NCI-H2171 treated with DMSO at 0.1 percent for 48 hours (cell line): ENCODE results near the gene HSPH1.
"Not testable (repeated sequence)": the region's sequence is repeated elsewhere in the genome, so short reads cannot be mapped to it uniquely, and the experiment has no call there.

Experiments used
- DNase-seq: peaks from one replicate; lab custom pipeline; 2025; lab: John Stamatoyannopoulos, UW

The HSPH1 gene

GRCh38 chr13:31131470-31131961, 30.2 kb downstream of the HSPH1 start:
- no peak for DNase-seq

- DNase-seq, result no peak
Measured at GRCh38 chr13:31129419-31129818, 32.3 kb downstream of the HSPH1 start.

GRCh38 chr13:31124204-31124603, 37.5 kb downstream of the HSPH1 start:
- DNase-seq, result no peak

- no peak for DNase-seq
Measured at GRCh38 chr13:31122544-31123260, 39.0 kb downstream of the HSPH1 start.

DNA sequence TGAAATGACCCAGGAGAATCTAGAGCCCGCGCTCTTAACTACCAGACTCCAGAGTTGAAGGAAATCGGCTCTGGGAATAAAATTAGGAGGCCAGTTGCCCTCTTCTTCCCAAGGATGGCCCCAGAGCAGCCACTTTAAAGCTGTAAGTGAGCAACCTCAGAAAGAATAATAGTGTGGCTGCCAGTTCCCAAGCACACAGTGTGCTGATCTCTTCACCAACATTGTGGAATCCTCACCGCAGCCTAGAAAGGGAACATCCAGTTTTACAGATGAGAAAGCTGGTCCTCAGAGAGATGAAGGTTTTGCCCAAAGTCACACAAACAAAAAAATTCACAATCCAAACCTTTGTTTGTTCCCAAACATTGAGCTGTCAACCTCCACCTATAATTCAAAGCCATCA, 39.6 kb downstream of the HSPH1 start:
- no peak for DNase-seq

GRCh38 chr13:31121379-31122140, 40.1 kb downstream of the HSPH1 start:
- DNase-seq, result no peak

GRCh38 chr13:31119966-31120700, 41.6 kb downstream of the HSPH1 start:
- no peak for DNase-seq

DNA sequence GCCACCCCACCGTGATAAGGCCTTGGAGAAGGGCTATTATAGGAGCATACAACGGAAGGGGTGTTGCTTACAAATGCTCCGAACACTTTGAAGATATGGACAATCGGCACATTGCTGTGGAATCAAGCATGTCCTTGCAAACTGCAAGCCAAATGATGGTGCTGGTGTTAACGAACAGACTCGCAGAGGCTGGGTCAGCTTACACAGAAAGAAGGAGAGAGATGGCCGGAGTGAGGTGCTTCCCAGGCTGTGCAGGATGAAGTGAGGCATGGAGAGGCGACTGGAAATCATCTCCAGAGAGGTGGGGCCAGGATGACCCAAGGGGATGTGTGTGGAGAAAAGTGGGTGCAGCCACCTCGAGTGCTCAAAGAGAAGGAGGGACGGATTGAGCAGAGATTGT, 42.2 kb downstream of the HSPH1 start:
- no peak for DNase-seq

GRCh38 chr13:31116224-31116623, 45.5 kb downstream of the HSPH1 start:
- no peak for DNase-seq

- DNase-seq, result no peak
Measured at GRCh38 chr13:31115616-31116015, 46.1 kb downstream of the HSPH1 start.

- DNase-seq, result no peak
Measured at GRCh38 chr13:31114641-31115040, 47.1 kb downstream of the HSPH1 start.

DNA sequence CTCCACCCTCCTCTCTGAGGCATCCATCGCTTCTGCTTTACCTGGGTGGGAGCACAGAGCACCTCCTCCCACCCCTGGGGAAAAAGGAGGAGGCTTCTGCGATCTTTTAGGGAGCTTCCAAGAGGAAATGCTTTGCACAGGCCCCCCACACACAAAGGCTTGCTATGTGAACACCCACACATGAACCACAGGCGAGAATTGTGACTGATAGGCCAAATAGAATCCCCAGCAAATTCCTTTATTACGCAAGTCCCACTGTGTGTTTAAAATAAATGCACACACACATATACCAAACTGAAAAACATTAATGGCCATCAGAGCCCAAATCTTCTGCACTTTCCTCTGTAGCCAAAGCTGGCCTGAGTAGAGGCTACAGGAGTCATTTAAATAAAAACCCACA, 50.6 kb downstream of the HSPH1 start:
- DNase-seq, result no peak

DNA sequence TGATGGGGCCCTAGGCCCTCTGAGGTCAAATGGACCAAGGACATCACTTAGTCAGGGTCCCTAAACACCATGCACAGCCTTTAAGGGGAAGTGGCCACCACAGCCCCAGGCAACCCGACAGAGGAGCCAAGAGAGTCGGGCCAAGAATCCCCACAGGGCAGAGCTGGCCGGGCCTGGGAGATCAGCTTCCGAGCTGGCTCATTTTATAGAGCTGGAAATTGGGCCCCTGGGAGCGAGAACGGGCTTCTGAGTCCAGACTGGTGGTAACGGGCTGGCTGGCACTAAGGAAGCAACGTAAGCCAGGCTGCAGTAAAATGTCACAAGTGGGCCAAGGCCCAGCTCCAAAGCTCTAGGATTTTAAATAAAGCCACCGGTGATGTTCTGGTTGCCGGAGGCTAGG, 51.1 kb downstream of the HSPH1 start:
- no peak for DNase-seq

DNA sequence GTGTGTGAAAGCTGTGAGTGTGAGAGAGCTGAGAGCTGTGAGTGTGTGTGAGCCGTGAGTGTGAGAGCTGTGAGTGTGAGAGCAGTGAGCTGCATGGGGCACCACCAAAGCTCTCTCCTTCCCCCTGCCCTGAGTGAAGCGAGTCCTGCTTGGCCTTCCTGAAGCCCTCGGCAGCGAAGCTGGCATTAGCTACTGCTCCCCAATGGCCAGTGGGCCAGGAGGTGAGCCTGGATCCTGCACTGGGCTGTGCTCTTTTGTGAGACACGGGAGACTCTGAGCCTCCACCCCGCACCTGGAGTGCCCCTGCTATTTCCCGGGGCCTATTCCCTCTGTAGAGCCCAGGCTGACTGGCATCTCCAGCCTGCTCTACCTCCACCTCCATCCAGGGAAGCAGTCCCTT, 51.5 kb downstream of the HSPH1 start:
- DNase-seq, result no peak

- no peak for DNase-seq
Measured at GRCh38 chr13:31107109-31107508, 54.6 kb downstream of the HSPH1 start.

DNA sequence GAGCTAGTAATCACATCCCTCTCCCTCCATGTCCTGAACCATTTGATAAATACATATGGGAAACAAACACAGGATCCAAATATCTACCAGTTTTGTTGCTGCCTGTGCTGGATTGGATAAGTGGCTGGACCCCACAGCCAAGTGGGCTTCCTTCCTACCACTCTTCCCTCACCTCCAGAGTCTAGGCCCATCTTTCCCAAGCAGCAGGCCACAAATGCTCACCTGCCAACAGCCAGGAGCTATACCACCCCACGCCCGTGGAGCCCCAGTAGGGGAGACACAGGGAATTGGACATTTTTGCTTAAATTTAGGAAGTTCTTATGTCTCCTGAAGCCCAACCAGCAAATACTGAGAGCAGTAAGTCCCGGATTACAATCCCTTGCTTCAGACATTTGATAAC, 55.8 kb downstream of the HSPH1 start:
- DNase-seq, result no peak

DNA sequence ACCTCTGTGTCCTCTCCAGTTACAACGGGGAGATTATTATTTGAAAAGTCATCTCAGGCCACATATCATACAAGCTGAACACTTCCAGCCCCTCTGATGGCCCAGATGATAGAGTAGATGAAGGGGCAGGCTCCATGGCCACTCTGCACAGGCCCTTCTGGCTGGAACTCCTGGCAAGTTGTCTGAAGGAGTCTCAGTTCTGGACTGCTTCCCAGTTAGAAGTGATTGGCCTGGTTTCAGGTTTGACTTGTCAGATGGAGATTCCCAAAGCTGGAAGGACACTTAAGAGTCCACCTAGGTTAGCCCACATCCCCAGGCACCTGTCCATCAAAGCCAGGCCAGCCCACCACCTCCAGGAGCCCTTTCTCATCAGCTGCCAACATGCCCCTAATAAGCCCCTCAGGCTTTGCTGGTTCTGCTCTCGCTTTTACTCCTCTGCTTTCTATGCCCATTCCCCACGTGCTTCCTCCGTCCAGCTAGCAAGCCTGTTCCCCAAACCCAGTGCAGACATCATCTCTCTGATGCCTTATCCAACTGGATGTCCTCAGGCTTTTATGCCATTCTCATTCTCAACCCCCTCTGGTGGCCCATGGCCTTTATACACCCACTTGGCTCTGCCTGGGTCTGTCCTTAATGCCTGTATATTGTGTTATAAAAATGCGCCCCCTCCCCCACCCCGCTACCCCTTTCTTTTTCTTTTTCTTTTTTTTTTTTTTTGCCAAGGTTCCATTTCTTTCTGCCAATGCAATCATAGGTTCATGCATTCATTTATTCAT, 56.5 kb downstream of the HSPH1 start:
- no peak for DNase-seq

- no peak for DNase-seq
Measured at GRCh38 chr13:31102905-31103304, 58.8 kb downstream of the HSPH1 start.

DNA sequence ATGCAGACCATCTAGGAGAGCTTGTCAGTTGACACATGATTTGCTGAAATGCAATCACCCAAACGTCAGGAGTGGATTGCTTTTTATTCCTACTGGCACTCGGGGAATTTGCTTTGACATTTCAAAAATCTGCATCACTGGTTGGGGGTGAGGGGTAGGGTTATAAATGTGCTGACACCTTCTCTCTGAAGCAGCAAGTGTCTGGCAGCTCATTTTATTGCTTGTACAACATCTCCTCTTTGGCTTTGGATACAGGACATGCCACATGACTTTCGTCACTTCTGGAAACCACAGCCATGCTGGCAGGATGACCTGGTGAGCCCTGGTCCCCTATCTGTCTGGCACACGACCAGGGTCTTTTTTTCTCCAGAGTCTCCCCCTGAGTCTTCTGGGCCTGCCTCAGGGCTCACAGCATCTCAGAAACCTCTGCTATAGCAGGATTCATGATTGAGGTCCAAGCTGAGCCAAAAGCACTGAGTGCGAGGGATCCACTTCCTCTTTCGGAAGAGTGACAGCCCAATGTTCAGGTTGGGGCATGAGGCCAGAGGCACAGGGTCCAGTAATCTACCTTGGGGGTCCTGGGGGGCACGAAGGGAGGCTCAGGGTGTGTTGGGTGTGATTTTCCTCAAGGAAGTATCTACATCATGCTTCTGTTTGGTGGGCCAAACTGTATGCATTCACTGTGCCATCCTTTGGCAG, 60.1 kb downstream of the HSPH1 start:
- no peak for DNase-seq

GRCh38 chr13:31100721-31101120, 61.0 kb downstream of the HSPH1 start:
- DNase-seq, result no peak

- DNase-seq, result not testable (repeated sequence)
Measured at GRCh38 chr13:31097911-31098434, 63.7 kb downstream of the HSPH1 start.
